AG04450 (cell line): Measurements from ENCODE around the gene SYTL3. TPM values are rescaled to one million over a fixed set of nuclear protein-coding genes. Genes with fewer than 3 reads are reported as not detected.
"Not testable (repeated sequence)": the region's sequence is repeated elsewhere in the genome, so short reads cannot be mapped to it uniquely, and the experiment has no call there.

Experiments used
- CTCF ChIA-PET: fragments of 300-600, 350-600 bp; formaldehyde crosslinking; extraction: SDS; loops from one replicate; lab custom pipeline; 2022; ENCODE audit warnings: antibody characterized with exemption, inconsistent platforms; lab: Charles Lee
- POLR2A ChIA-PET: fragments of 350-600 bp; formaldehyde crosslinking; extraction: SDS; loops from one replicate; lab custom pipeline; 2021; ENCODE audit warnings: antibody characterized with exemption, inconsistent platforms; lab: Yijun Ruan, JAX
- DNase-seq: peaks from one replicate; pipeline ENCODE4 v3.0.0-alpha.2; 2011; ENCODE audit warnings: low read depth, low spot score
- H3K27ac ChIP-seq: one replicate; pipeline ENCODE4 v1.5.1; 2012; ENCODE audit warnings: low read depth, low read length, control low read depth
- H3K27me3 ChIP-seq: one replicate; pipeline ENCODE4 v1.6.0; 2012; ENCODE audit warnings: low read length; ENCODE audit not compliant: control insufficient read depth, insufficient read depth
- H3K4me3 ChIP-seq: 2 replicates; pipeline ENCODE4 v1.5.1; 2011; ENCODE audit warnings: mild to moderate bottlenecking, low read depth, low read length, control low read depth
- H3K9me3 ChIP-seq: 2 replicates; pipeline ENCODE4 v1.5.1; 2012; ENCODE audit warnings: low read length; ENCODE audit not compliant: control insufficient read depth, insufficient read depth
- polyA plus RNA-seq: library from polyadenylated mRNA; depleted of rRNA; stranded (reverse); fragments of >200 nt; gene quantifications from 2 replicates; pipeline ENCODE4 v1.2.3, GENCODE V29; 2011
- TF ChIP-seq, protein P1 (sequence below): IDR thresholded peaks from 2 replicates; pipeline ENCODE4 v1.5.1; 2011; ENCODE audit warnings: low read depth, low read length, control low read depth, inconsistent platforms

SYTL3 gene
- polyA plus RNA-seq, 1 experiment: 1.6 TPM

DNA sequence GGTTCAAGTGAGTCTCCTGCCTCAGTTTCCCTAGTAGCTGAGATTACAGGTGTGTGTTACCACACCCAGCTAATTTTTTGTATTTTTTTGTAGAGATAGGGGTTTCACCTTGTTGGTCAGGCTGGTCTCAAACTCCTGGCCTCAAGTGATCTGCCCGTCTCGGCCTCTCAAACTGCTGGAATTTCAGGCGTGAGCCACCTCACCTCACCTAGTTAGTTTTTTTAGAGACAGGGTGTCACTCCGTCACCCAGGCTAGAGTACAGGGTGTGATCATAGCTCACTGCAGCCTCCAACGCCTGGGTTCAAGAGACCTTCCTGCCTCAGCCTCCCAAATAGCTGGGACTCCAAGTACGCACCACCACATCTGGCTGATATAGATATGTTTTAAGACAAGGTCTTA lies 22.9 kb downstream of the SYTL3 start:
- no peak for DNase-seq
- Histone ChIP-seq H3K27ac (no peak overlapping the region), H3K27me3 (no peaks in the 10 kb centered on the region), H3K9me3 (no peaks in the 10 kb centered on the region), H3K4me3 (no peak overlapping the region)
- TF ChIP-seq, protein P1, sequence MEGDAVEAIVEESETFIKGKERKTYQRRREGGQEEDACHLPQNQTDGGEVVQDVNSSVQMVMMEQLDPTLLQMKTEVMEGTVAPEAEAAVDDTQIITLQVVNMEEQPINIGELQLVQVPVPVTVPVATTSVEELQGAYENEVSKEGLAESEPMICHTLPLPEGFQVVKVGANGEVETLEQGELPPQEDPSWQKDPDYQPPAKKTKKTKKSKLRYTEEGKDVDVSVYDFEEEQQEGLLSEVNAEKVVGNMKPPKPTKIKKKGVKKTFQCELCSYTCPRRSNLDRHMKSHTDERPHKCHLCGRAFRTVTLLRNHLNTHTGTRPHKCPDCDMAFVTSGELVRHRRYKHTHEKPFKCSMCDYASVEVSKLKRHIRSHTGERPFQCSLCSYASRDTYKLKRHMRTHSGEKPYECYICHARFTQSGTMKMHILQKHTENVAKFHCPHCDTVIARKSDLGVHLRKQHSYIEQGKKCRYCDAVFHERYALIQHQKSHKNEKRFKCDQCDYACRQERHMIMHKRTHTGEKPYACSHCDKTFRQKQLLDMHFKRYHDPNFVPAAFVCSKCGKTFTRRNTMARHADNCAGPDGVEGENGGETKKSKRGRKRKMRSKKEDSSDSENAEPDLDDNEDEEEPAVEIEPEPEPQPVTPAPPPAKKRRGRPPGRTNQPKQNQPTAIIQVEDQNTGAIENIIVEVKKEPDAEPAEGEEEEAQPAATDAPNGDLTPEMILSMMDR: no peak
- ChIA-PET POLR2A (no interaction called here), CTCF (interaction anchor here (0.7 to 2.6 kb wide), 4 partner anchors 10 to 431 kb away, joined by 3 to 8 read pairs (median 3); no protein-coding TSS in a partner anchor)

DNA sequence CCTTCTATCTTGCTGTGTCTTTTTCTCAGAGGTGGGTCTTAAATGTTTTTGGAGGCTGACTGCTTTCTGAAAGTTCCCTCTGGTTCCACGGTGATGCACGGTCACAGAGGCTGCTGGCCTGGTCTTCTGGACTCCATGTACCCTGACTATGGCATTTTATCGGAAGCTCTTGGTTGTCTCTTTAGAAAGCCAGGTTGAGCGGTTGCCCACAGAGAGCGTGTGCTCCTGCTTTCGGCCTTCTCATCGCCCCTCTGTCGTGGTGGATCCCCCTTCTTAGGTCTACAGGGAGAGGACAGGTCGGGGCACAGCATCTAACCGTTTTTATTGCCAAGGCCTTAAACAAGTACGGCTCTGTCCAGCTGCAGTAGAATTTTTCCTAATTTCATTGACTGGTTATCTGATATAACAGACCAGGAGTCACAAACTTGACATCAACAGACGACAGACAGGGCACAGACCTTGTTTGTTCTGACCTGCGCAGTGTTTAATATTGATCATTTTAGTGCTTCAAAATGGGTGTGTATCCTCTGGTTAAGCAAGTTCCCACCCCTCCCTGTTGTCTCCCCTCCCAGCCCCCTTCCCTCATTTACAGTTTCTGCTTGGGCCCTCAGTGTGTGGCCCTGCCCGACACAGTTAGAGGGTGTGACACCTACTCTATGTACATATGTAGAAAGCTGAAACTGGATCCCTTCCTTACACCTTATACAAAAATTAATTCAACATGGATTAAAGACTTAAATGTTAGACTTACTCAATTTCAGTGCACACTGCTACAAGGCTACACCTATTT lies 24.7 kb downstream of the SYTL3 start:
- H3K27ac ChIP-seq: no peak overlapping the region
- POLR2A ChIA-PET: interaction anchor here (0.7 kb wide), 1 partner anchor 19 kb away, joined by 10 read pairs; no protein-coding TSS in a partner anchor
- CTCF ChIA-PET: interaction anchor here (0.6 to 2.6 kb wide), 3 partner anchors 14 to 453 kb away, joined by 3 to 8 read pairs (median 3); no protein-coding TSS in a partner anchor

DNA sequence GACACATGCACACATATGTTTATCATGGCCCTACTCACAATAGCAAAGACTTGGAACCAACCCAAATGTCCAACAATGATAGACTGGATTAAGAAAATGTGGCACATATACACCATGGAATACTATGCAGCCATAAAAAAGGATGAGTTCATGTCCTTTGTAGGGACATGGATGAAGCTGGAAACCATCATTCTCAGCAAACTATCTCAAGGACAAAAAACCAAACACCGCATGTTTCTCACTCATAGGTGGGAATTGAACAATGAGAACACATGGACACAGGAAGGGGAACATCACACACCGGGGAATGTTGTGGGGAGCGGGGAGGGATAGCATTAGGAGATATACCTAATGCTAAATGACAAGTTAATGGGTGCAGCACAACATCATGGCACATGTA lies 27.2 kb downstream of the SYTL3 start:
- H3K4me3 ChIP-seq, POLR2A ChIA-PET, DNase-seq, H3K27ac ChIP-seq, H3K9me3 ChIP-seq, H3K27me3 ChIP-seq: not testable (repeated sequence)
- CTCF ChIA-PET: interaction anchor here (2.5 kb wide), 1 partner anchor 14 kb away, joined by 10 read pairs; no protein-coding TSS in a partner anchor

More for the DNA sequence above, 24.7 kb downstream of the SYTL3 start:
- TF ChIP-seq, protein P1: no peak
- Histone ChIP-seq H3K9me3 (no peaks in the 10 kb centered on the region), H3K27me3 (no peaks in the 10 kb centered on the region), H3K4me3 (no peak overlapping the region)
- no peak for DNase-seq

DNA sequence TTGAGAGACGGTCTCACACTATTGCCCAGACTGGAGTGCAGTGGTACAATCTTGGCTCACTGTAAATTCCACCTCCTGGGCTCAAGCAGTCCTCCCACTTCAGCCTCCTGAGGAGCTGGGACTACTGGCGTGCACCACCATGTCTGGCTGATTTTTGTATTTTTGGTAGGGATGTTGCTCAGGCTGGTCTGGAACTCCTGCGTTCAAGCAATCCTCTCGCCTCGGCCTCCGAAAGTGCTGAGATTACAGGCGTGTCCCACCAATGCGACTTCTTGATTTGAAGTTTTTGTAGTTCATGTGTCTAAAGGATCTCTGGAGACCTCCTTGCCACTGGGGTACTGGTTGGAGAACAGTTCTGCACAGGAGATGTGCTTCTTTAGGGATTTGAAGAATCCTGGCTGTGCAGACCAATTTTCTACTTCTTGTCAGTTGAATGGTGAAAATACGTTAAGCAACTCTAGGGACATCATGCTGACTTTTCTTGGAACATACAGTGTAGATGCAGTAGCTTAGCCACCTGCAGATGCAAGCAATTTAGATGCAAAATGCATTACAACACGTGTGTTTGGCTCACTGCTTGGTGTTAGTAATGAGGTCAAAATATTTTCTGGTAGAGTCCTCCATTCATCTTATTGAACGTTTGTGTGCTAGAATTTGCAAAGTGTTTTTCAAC lies 28.2 kb downstream of the SYTL3 start:
- CTCF ChIA-PET: interaction anchor here (0.6 to 2.5 kb wide), 2 partner anchors 13 to 339 kb away, joined by 3 to 10 read pairs; no protein-coding TSS in a partner anchor
- DNase-seq: no peak

DNA sequence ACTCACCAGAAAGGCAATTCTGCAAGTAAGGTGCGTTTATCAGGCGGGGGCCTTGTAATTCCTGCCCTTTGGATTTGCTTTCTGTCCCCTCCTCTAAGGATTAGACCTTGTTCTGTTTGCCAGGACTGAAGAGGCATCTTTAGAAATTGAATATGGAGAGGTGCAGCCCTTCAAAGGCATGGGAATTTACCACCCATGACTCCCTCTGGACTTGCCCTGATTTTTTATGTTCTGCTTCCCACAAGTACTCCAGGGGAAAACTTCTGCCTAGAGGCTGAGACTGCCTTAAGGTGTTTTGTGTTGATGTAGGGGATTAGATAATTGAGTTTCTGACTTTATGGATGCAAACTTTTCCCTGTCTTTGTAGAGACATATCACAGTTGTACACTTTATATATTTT lies 30.2 kb downstream of the SYTL3 start:
- Histone ChIP-seq H3K27ac (no peak overlapping the region), H3K4me3 (no peak overlapping the region), H3K9me3 (no peaks in the 10 kb centered on the region), H3K27me3 (no peaks in the 10 kb centered on the region)
- ChIA-PET POLR2A (no interaction called here), CTCF (interaction anchor here (0.6 to 1.2 kb wide), 3 partner anchors 10 to 1317 kb away, joined by 3 to 5 read pairs (median 4); no protein-coding TSS in a partner anchor)
- no peak for DNase-seq
- TF ChIP-seq, protein P1: no peak

More for the DNA sequence above, 28.2 kb downstream of the SYTL3 start:
- Histone ChIP-seq H3K27ac (no peak overlapping the region), H3K9me3 (no peaks in the 10 kb centered on the region), H3K27me3 (no peaks in the 10 kb centered on the region), H3K4me3 (no peak overlapping the region)
- TF ChIP-seq, protein P1: no peak
- POLR2A ChIA-PET: no interaction called here
